Epithelial cell of proximal tubule (primary cell): ENCODE data around the gene CACNG1. TPM values are rescaled to one million over a fixed set of nuclear protein-coding genes. Genes with fewer than 3 reads are reported as not detected.
"Not testable (repeated sequence)": the region's sequence is repeated elsewhere in the genome, so short reads cannot be mapped to it uniquely, and the experiment has no call there.

Experiments
- DNase-seq: peaks from one replicate; pipeline ENCODE4 v3.0.0-alpha.2; 2011; ENCODE audit warnings: low read depth
- H3K4me3 ChIP-seq: 2 replicates; pipeline ENCODE4 v1.5.1; 2011; ENCODE audit warnings: low read depth, mild to moderate bottlenecking, low read length
- CTCF ChIP-seq: conservative IDR thresholded peaks from 2 replicates; pipeline ENCODE4 v1.5.1; 2012; ENCODE audit warnings: low read depth, mild to moderate bottlenecking, low read length
- total RNA-seq: library from RNA; depleted of rRNA; stranded (reverse); fragments of >200 nt; gene quantifications from 2 replicates; pipeline ENCODE4 v1.2.3, GENCODE V29; 2015

CACNG1 gene
- total RNA-seq, 1 donor from 2014 or later: not detected

DNA sequence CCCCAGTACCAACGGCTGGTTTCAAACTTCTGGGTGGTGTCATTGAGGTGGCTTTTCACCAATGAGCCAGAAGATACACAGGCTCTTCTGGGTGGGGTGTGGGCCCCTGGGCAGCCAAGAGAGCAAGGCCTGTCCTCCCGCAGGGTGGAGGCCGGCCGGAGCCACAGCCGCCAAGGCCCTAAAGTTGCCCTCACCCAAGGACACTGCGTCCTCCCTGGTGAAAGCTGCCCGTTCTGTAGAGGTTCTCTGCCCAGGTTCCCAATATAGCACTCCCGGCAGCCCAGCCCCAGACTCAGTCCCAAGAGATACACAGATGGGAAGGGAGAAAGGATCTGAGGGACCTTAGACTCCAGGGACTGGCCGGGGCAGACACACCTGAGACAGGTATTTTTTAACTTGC lies 10.7 kb upstream of the CACNG1 start:
- no peak overlapping the region for H3K4me3 ChIP-seq
- TF ChIP-seq CTCF: no peak
- DNase-seq: no peak

- no peak overlapping the region for H3K4me3 ChIP-seq
- no peak for DNase-seq
- TF ChIP-seq CTCF: no peak
These were observed 8.9 kb upstream of the CACNG1 start for GRCh38 chr17:67035131-67036083.

- TF ChIP-seq CTCF: no peak
- no peak overlapping the region for H3K4me3 ChIP-seq
- no peak for DNase-seq
These were observed 5.4 kb upstream of the CACNG1 start for GRCh38 chr17:67038861-67039365.

GRCh38 chr17:67040652-67041051 lies 3.7 kb upstream of the CACNG1 start:
- no peak for DNase-seq
- H3K4me3 ChIP-seq: no peak overlapping the region
- TF ChIP-seq CTCF: no peak

- H3K4me3 ChIP-seq, DNase-seq: not testable (repeated sequence)
These were observed 3.2 kb upstream of the CACNG1 start for GRCh38 chr17:67041119-67041518.

- no peak for TF ChIP-seq CTCF
- no peak overlapping the region for H3K4me3 ChIP-seq
- no peak for DNase-seq
These were observed 2.8 kb upstream of the CACNG1 start for GRCh38 chr17:67041531-67041930.

GRCh38 chr17:67041941-67042899 lies 2.1 kb upstream of the CACNG1 start:
- no peak for TF ChIP-seq CTCF
- DNase-seq: no peak
- no peak overlapping the region for H3K4me3 ChIP-seq
